GM15510 (cell line): ENCODE measurements around the gene CTIF.

Experiments
- POLR2A ChIP-seq: IDR thresholded peaks from 3 replicates; pipeline ENCODE4 v1.6.1; 2011; ENCODE audit warnings: borderline replicate concordance; ENCODE audit not compliant: insufficient read length; ENCODE audit errors: extremely low read depth

Gene CTIF

DNA sequence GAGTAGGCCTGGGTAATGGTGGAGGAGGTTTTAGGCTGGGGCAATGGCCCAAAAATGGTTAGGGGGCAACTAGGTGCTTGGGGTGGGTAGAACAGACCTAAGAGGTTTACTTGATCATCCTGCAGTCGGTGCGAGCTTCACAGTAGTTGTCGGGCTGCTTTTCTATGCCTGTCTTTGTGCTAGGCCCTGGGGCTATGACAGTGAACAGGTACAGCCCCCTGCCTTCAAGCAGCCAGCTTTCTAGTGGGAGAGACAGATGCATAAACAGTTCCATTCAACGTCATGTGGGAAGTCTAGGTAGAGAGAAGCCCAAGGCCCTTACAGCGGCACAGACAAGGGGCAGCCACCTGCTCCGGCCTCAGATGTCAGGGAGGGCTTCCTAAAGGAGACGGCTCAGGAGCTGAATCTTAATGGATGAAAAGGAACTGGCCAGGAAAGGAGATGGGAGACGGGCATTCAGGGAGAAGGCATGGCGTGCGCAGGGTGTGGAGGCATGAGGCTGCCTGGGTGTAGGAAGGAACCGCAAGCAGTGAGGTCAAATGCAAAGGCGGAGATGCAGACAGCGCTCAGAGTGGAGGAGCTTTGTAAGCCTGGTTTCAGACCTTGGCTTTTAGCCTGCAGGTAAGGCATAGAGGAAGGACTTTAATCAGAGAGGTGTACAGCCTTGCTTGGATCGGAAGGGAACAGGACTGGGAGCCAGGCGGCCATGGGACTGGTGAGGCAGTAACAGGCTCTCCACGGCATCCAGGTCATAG is 6.0 kb downstream of the CTIF start:
- no peak for TF ChIP-seq POLR2A

DNA sequence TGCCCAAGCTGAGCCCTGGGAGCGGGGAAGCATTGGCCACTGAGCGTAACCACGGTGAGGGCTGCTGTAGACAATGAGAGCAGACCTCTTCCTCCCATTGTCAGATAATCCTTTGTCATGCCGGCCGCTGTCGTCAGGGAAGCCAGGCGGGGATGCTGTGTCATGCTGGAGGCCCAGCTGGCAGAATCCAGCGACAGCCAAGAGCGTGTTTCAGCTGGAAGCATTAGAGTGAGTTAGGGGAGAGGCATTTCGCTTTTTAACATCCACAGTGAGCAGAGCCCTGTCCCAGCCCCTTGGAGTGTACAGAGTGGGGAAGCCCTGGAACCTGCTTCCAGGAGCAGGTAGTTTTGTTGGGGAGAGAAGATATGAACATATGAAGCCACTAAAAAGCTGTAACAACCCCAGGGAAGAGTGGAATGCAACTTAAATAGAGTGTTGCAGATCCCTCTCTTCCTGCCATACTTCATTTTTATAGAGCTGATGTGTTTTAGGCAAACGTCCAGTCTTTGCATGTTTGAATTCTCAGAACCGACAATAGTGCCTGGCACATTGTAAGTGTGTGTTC is 7.0 kb downstream of the CTIF start:
- no peak for TF ChIP-seq POLR2A

DNA sequence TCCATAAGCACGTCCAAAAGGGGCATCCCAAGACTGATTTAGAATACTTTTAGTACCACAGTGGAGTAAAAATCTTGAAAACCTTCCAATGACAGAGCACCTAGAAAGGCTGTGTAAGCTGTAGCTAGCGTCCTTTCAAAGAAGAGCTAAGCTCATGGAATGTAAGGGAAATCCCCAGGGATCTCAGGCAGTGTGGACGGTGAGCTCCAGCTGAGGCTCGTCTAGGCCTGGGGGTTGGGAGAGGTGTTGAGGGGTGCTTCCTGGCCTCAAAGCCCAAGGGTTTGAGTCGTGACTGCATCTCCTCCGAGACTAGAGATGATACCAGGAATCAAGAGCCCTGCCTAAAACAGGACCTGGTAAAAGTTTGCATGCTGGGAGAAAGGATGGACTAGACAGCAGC is 7.6 kb downstream of the CTIF start:
- TF ChIP-seq POLR2A: no peak

DNA sequence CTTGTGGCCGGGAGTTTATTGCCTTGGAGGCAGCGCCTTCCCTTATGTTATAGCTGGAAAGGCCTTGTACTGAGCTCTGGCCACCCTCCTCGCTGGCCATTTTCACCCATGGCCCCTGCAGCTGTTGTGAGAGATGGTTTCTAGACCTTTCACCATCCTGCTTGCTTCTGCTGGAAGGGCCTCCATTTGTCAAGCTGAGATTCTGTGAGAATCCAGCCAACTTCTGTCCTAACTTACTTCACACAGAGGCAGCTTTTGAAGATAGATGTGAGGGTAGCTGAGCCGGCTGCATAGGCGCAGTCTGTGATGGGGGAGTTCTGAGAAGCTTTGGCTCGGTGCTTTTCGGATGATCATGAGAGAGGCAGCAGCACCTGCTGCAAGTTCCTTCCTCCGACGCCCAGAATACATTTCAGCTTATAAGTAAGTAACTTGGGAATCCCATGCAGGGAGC is 8.7 kb downstream of the CTIF start:
- TF ChIP-seq POLR2A: no peak

DNA sequence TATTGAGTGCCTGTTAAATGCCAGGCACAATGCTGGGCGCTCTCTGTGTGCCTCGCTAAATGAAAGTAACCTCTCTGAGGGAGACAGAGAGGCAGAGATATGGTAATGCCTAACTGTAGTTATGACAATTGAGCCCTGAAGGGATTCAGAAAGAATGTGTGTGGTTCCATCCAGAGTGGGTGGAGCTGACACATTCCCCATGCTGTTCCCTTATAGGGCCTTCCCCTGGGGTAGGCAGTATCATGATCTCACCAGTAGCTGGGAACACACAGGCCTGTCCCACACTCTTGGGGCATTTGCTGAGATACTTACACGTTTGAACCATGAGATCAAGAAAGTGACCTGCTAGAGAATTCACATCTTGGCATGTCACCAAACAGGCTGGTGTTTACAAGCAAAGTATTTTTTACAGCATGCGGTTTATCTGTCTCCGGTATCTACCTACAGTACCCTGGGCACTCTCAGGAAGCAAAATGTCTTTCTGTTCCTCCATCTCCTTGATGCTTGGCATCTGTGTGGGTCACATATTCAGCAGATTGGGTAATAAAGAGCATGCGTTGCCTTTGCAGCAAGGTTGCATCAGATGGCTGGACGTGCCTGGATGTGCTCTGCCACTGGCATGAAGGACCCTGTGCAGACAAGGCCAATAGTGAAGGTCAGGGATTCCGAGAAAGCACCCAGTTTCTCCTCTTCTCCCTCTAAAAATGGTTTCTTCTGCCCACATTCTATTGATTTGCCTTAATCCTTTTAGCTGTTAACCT is 9.4 kb downstream of the CTIF start:
- TF ChIP-seq POLR2A: no peak

DNA sequence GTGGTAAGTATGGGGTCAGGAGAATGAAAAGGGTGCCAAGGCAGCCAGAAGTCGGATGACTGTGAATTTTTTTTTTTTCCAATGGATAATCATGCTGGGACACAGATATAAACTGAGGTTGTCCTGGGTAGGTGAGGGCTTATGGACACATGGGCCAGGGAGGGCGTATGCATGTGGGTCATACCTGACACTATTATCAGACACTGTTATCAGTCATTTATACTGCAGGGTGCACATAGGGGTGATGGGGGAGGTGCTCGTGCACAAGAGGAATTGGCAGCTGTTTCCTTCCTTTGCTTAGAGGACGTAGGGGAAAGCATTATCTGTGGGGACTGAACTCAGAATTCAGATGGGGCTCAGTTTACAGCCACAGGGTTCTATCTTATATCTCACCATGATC is 10.1 kb downstream of the CTIF start:
- no peak for TF ChIP-seq POLR2A

DNA sequence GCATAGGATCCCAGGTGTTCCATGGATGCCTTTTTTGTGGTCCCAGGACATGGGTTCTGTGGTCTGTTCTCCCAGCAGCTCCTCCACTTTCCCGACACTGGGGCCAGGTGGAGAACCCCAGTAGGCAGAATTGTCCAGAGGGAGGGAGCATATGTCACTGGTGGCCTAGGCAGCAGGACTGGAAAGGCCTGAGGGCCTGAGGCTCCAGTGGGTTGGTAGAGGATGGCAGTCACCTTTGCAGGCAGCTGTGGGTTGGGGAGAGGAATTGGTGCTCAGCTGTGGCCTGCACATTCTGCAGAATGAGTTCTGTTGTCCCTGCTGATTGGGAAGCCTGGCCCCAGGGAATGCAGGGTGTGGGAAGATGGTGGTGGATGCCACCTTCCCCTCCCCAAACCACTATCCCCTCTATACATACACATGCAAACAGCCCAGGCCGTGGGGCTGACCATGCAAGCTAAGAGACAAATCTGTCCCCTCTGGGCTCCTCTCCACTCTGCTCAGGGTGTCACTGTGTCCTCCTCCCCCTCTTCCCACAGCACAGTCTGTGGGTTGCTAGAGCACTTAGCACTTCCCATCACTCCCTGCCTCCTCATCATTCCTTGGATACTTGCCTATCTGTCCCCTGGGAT is 11.4 kb downstream of the CTIF start:
- no peak for TF ChIP-seq POLR2A

DNA sequence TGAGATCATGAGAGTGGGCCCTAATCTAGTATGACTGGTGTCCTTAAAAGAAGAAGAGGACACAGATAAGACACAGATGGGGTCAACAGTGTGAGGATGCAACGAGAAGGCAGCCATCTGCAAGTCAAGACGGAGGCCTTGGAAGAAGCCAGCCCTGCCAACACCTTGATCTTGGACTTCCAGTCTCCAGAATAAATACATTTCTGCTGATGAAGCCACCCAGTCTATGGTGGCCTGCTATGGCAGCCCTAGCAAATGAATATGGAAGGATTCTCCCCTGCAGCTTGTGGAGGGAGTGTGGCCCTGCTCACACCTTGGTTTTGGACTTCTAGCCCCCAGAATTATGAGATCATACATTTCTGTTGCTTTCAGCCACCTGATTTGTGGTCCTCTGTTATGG is 12.3 kb downstream of the CTIF start:
- no peak for TF ChIP-seq POLR2A

DNA sequence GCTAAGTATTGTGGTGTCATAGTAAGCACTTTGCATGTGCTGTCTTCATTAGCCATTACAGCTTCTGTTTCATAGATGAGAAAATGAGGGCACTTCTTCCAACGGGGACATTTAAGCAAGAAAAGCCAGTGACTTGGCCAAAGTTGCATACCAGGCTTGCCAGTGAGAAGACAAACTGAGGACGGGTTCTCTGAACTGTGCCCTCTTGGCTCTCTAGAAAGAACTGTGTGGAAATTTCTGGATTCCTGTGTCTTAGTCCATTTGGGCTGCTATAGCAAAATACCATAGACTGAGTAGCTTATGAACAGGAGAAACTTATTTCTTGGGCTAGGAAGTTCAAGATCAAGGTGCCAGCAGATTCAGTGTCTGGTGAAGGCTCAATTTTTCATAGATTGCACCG is 13.3 kb downstream of the CTIF start:
- TF ChIP-seq POLR2A: no peak

DNA sequence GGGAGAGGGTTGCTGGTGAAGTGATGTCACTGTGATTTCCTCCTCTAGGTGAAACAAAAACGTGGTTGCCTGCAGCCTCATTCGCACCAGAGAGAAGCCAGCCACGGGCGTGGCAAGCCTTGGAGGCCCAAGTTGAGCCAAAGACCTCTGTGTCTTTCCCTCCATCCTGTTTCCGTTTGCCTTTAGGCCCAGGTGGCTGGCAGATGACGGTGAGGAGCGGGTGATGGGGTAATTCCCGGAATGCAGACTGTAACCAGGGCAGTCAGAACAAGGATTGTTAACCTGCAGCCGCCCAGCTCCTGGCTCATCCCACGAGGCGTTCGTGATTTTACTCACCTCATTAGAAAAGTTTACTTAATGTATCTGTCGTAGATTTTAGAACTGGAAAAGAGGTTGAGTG is 14.4 kb downstream of the CTIF start:
- TF ChIP-seq POLR2A: no peak

DNA sequence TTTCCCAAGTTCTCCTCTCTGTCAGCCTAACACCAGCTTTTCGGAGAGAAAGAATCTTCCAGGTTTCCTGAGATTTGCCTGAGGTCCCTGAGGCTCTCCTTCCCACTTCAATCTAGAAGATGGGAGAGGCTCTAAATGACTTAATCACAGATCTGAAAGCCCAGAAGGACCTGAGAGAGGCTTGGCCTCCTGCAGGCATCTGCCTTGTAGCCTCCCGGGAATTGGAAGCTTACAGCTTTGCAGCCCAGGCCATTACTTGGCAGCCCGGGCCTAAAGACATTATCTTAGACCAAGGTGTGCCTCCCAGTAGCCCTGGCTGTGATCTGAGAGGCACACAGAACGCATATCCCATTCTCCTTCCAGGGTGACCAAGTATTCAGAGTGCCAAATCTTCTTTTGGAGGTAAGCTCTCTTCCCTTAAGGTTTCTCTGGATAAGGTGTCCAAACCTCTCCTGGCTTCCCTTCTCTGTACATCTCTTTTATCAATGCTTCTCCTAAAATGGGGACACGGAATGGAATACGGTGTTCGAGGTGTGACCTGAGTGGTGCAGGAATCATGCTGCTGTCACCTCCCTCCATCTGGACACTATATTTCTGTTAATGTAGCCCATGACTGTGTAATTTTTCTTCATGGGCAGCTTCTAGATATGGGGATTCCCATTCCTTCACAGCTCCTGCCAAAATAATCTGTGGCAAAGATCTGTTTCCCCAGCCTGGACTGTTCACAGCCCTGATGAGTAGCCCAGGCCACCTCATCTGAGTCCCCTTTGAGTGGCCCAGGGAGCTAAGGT is 16.0 kb downstream of the CTIF start:
- no peak for TF ChIP-seq POLR2A

DNA sequence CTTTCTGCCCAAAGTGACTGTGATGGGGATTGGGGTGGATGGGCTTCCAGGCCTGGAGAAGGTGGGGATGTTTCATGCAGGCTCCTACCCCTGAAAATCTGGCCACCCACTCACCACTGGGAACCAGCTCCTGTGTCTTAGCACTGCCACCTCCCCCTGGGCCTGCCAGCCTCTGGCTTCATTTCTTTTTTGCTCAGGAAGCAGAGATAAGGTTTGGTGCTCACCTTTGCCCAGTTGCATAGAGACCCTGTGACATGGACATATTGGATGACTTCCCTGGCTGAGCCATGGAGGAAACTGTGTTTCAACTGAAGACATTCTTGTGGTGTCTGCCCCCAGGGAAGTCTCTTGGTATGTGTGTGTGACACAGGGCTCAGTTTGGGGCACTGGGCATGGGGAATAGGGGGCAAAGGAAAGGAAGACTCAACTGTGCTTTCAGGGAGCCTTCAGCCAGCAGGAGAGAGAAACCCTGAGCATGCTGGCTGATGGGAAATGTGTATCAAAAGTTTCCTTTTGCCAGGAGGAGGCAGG is 16.7 kb downstream of the CTIF start:
- no peak for TF ChIP-seq POLR2A

DNA sequence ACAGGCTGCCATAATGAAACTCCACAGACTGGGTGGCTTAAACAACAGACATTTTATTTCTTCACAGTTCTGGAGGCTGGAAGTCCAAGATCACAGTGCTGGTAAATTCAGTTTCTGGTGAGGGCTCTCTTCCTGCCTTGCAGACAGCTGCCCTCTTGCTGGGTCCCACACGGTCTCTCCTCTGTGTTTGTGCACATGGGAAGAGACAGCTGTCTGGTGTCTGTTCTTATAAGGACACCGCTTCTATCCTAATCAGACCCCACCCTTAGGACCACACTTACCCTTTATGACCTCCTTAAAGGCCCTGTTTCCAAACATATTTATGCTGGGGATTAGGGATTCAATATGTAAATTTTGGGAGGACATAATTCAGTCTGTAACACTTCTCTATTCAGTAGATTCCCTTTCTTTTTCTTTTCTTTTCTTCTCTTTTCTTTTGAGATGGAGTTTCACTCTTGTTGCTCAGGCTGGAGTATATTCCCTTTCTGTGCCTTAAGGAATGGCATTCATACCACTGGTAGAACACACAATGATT is 18.9 kb downstream of the CTIF start:
- TF ChIP-seq POLR2A: no peak

DNA sequence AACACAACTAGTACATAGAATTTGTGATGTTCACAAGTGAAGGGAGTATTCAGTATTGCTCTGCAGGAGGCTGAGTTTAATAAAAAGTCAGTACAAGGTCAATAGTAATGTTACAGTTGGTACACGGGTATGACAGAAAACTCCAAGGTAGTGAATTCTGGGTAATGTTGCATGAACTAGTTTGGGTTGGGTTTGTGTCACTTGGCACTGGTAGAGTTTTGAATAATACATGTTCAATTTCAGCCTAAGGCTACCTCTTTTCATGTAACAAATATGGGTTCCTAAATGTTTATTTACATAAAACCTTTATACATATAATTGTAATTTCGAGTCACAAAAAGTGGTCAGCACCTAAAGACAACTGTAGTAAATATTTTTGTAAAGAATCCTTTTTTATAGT is 19.4 kb downstream of the CTIF start:
- TF ChIP-seq POLR2A: no peak
